Stimulated activated CD8-positive, alpha-beta memory T cell treated with anti-CD3 and anti-CD28 coated beads, Interleukin-7, amount 100 ng/mL, for 1 hour (primary cell): ENCODE data around the gene LIX1.
"Not testable (repeated sequence)": the region's sequence is repeated elsewhere in the genome, so short reads cannot be mapped to it uniquely, and the experiment has no call there.

ENCODE experiments used
- DNase-seq, 2 donors: peaks; one replicate each; pipeline ENCODE4 v3.0.0-alpha.2; 2020; ENCODE audit warnings: low read depth in 2 of 2

LIX1 gene

DNA sequence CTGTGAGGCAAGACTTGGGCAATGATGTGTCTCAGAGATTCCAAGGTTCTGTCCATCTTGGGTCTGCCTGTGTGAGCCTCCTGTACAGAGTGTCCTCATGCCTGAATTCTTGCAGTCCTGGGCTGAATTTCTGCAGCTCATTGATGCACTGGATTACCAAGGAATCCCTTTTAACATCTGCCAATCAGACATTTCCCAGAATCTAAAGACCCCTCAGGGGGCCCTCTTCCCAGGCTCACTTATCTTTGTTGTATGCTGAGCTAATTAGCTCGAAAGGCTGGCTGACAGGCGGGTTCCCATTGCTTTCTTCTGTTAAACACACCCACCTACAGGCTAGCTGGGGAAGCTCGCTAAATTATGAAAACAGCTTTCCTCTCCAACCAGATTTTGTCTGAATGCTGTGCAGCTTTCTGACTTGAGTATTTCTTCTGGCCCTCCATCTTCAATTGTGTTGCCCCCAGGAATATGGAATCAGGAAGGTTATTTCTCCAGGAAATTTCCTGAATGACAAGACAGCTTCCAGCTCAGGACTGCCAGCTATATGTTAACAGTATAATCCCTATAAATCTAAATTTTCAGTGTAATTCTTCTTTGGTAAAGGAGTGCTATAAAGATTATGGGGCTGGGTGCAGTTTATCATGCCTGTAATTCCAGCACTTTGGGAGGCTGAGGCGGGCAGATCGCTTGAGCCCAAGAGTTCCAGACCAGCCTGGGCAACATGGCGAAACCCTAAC, at the start of gene LIX1:
Gene LIX1, minus strand, starts transcription at position 91 of the 734 bp plus-strand sequence. Its CDS starts 35 bp downstream, at position 56.
- DNase-seq, result no peak

DNA sequence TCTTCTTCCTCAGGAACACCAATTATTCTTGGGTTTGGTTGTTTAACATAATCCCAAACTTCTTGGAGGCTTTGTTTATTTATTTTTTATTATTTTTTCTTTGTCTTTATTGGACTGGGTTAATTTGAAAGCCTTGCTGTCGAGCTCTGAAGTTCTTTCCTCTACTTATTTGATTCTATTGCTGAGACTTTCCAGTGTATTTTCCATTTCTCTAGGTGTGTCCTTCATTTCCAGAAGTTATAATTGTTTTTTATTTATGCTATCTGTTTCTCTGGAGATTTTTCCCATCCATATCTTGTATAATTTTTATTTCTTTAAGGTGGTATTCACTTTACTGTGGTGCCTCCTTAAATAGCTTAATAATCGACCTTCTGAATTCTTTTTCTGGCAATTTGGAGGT, 49.5 kb upstream of the LIX1 start:
- DNase-seq, result no peak

DNA sequence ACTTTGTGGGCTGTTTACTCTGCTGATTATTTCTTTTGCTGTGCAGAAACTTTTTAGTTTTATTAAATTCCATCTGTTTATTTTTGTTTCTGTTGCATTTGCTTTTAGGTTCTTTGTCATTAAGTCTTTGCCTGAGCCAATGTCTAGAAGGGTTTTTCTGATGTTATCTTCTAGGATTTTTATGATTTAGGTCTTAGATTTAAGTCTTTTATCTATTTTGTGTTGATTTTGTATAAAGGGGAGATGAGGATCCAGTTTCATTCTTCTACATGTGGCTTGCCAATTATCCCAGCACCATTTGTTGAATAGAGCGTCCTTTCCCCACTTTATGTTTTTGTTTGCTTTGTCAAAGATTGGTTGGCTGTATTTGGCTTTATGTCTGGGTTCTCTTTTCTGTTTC, 47.1 kb upstream of the LIX1 start:
- not testable (repeated sequence) for DNase-seq

DNA sequence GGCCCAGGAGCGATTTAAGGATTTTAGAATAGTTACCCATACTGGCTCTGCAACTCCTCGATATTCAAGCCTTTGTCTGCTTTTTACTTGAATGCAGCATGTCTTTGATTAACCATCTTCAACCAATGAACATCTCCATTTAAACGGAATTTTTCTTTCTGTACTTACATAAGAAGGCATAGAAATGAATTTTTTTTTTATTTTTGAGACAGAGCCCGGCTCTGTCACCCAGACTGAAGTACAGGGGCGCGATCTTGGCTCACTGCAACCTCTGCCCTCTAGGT, 41.5 kb upstream of the LIX1 start:
- DNase-seq, result no peak

DNA sequence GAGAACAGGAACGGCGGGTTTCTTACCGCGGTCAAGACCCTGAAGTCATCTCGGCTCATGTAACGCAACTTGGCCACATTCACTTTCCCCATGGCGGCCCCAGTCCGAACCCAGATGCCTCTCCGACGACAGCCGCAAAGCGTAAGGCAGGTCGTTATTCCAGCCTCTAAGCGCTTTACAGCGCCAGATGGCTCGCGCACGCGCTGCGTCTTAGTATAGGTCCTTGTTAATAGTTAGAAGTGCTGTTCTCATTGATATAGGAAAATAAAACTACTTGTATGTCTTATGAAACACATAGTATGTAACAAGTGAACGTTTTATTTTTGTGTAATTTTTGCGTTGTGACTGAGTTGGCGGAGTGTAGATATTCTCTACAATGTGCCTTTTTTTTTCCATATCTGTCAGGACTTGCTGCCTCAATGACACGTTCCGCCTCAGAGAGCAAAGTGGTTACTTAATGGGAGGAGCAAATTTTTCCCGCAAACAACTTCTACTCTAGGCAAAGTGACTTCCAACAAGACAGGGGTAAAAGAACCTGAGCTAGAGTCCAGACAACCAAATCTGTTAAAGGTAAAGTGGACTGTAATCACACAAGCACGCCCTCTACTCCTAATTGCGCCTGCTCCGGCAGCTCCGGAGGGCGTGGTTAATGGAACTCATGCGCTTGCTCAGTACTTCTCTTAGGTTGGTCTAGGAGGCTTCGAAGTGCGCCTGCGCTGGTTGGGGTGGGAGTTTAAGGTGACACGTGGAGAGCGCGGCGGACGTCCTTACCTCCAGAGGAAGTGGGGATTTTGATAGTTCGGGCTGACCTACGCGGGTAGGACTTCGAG, 40.9 kb upstream of the LIX1 start, which contains the start of gene RIOK2:
Gene RIOK2, minus strand, starts transcription at position 148 of the 830 bp plus-strand sequence. Its CDS starts 56 bp downstream, at position 92.
- peak; percentile 79 to 83 for DNase-seq

DNA sequence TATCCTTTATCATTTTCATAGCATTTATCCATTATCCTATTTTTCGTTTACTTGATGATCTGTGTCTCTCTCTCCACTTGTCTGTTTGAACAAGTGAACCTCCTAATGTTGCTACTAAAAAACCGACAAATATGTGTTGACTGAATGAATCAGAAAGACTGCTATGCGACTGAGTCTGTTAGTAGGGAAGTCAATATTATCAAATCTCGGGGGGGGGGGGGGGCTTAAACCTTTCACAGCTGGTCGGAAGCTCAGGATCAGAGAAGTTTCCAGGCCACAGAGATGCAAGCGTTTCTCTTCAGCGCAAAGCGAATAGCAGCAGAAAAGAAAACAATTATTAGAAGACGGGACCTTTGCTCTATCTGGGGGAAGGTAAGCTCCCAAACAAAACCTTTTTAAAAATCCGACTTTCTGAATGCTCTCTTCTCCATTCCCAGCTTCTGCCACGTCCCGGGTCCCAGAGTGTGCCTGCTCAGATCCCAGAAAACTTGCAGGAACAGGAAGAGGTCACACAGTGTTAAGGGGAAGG, 40.2 kb upstream of the LIX1 start:
- DNase-seq, result no peak

DNA sequence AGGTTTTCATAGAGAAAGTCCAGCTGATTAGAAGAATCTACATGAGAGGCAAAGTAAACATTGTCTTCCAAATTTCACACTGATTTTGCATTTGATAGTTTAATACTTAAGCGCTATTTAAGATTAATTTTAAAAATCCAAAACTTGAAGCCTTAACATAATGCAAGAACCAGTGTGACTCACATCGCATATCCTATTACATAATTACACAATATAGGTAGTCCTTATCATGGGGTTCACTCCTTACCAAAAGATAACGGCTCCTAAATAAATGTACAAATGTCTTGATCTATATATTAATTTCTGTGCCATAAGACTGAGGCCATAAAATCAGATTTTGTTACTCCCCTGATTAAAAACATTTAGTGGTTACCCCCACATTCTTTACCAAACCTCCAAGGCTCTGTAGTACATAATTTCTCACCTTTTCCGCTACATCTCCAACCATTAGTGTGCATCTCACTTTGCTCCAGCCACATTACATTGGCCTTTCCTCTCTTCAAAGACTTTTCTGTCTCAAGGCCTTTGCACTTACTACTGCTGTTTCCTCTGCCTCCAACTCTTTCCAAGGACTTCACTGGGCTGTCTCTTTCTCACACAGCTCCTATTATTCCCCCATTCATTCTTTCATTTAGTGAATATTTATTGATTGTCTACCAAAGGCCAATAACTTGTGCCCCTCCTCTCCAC, 39.6 kb upstream of the LIX1 start:
- no peak for DNase-seq

DNA sequence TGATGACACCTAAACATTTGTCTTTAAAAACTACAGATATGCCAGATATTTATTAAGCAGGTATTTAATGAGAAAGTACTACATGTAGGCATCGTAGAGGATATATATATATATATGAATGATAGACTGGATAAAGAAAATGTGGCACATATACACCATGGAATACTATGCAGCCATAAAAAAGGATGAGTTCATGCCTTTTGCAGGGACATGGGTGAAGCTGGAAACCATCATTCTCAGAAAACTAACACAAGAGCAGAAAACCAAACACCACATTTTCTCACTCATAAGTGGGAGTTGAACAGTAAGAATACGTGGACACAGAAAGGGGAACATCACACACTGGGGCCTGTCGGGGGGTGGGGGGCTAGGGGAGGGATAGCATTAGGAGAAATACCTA, 37.0 kb upstream of the LIX1 start:
- DNase-seq, result not testable (repeated sequence)

DNA sequence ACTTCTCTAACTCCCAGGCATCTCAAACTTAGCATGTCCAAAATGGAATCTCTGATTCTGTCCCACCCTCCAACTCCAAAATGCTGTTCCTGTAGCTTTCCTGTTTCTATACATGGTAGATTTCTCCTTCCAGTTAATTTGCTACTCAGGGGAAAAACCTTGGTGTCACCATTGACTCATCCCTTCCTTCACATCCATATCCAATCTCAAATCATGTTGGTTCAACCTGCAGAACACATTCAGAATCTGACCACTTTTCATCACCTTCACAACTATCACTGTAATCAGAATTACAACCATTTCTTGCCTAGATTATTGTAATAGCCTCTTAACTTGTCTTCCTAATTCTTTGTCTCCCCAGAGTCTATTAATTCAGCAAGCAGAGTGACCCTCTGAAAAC, 29.8 kb upstream of the LIX1 start:
- no peak for DNase-seq

DNA sequence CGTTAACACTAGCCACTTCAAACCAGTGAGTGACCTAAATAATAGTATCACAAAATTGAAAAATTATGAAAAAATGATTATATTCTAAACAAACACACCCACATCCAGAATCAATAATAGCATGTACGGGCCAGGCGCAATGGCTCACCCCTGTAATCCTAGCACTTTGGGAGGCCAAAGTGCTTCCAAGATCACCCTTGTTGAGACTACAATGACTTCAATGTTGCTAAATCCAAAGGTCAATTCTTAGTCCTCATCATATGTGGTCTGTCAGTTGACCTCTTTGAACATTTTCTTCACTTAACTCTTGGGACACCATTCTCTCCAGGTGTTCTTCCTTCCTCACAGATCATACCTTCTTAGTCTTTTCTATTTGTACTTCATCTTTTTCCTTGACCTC, 29.3 kb upstream of the LIX1 start:
- DNase-seq, result no peak

DNA sequence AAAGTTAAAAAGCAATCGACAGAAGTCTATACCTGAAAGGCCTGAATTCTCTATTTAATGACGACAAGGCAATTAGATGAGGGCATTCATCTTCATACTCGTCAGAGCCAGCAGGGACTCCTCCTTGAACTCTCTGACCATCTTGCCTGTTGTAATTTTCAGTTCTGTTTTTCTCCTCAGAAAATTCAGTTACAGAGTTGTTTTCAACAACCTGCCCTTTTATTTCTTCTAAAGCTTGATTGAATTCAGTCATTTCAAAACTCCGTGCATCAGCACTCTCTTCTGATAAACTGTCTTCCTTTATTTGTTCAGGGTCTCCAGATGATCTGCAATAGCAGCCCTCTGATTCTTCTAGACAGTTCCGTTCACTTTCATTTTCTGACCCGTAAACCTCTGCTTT, 25.0 kb upstream of the LIX1 start:
- DNase-seq, result no peak

DNA sequence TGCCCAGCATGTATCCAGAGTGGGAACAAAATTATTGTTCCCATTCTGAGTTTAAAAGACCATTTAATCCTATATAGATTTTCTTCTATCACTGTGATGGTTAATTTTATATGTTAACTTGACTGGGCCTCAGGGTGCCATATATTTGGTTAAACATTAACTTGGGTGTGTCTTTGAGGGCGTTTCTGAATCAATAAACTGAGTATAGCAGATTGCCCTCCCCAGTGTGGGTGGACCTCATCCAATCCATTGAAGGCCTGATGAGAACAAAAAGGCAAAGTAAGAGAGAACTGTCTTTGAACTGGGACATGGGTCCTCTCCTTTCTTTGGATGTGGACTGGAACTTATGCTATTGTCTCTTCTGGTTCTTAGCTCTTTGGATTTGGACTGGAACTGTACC, 23.3 kb upstream of the LIX1 start:
- no peak for DNase-seq

DNA sequence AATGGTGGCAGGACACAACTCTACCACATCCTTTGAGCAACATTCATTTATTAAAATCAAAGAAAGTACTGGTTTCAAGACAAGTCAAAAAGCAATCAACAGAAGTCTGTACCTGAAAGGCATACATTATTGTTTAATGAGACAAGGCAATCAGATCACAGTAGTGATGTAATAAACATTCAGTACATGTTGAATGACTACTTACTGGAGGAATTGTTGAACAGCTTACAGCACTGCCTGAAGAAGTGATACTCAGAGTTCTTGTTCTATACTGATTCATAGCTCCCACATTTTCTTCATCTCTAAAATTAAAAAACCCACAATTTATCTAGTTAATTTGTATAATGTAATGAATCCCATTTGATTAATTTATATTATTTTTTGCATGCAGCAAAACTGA, 22.4 kb upstream of the LIX1 start:
- no peak for DNase-seq

DNA sequence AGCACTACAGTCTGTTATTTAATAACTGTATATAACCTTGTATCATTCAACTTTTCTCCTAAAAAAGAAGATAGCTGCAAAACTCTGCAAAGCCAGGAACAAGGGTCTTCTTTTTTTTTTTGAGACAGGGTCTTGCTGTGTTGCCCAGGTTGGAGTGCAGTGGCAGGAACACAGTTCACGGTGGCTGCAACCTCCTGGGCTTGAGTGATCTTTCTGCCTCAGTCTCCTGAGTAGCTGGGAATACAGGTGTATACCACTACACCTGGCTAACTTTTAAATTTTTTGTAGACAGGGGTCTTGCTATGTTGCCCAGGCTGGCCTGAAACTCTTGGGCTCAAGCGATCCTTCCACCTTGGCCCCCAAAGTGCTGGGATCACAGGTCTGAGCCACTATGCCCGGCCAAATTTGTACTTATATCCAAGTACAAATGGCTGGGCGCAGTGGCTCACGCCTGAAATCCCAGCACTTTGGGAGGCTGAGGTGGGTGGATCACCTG, 21.4 kb upstream of the LIX1 start:
- no peak for DNase-seq

DNA sequence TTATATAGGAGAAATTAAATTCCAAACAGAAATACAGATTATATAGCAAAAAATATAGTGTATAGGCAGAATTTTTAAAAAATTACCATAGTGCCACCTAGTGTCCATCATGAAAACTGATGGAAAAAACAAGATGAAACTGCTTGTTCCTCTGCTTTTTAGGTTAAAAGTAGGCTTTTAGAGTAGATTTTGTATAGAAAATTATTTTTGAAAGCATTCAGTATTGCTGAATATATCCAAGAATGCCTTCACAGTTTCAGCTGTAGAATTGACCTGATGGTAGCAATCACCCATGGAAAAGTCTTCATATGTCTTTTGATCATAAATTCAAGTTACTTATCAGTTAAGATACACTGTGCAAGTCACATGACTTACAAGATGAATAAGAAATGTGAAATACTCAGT, 21.0 kb upstream of the LIX1 start:
- DNase-seq, result no peak

DNA sequence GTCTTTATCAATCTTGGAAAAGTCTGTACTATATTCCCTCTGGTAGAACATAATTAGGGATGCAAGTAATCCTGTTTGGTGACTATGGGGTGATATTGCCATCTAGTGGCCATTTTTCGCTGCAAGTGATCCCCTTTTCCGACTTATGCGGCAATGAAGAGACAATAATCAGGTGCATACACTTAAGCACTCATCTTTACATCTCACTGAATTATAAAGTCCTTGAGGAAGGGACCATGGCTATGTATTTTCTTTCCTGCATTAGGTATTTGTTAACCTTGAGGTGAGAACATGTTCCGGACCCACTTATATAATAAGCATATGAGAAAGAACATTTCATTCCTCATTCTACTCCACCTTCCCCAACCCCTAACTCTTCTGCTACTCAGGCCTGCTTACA, 19.6 kb upstream of the LIX1 start:
- DNase-seq, result no peak

DNA sequence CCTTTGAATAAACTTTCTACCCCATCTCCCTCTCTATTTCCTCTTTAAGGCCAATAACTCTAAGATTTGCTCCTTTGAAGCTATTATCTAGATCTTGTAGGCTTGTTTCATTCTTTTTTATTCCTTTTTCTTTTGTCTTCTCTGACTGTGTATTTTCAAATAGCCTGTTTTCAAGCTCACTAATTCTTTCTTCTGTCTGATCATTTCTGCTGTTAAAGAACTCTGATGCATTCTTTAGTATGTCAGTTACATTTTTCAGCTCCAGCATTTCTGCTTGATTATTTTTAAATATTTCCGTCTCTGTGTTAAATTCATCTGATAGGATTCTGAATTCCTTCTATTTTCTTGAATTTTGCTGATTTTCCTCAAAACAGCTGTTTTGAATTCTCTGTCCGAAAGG, 15.3 kb upstream of the LIX1 start:
- no peak for DNase-seq

DNA sequence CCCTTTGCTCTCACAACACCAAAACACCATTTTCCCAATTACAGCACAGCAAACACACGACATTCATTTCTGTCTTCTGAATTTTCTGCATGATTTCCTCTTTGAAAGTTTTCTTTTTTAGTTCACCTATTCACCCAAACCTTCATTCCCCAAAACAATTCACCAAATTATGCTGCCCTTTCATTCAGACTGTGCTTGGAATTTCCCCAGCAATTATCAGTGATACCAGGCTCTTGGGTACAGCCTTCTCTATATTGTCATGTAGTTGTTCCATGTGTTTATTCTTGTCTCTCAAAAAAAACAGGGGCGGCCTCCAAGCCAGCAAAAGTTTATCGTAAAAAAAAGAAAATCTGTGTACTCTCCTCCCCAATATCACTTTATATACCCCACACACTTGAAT, 9.0 kb upstream of the LIX1 start:
- no peak for DNase-seq

DNA sequence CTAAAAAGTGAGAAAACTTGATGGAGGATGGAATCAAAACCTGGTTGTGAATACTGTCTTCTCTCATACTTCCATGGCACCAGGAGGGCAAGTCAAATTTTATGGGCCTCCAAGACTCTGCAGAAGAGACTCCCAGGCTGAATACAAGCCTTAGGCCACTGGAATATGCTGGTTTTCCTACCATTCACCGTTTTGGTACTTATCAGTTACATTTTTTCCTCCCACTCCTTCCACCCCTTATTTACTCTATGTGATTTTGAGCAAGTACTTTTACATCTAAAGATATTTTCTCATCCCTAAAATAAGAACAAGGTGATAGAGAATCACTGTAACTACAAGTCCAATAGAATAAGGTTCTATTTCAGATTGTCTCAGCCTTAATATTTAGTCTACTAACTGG, 8.0 kb upstream of the LIX1 start:
- DNase-seq, result no peak

DNA sequence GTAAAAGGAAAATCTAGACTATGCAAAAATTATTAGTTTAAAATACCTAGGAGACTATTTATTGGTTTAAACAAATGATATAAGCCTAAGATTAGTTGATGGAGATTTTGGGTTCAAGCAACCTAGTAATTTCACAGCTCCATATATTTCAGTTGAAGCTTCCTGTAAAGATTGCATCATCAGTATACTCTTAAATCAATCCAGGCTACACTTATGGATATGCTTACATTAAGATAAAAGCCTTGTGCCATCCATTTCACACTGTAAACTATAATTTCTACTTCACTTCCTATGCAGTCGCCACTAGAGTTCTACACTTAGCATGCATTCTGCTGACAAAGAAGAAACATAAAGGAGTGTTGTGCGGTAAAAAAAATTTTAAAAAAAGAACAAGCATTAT, 7.3 kb upstream of the LIX1 start:
- no peak for DNase-seq

DNA sequence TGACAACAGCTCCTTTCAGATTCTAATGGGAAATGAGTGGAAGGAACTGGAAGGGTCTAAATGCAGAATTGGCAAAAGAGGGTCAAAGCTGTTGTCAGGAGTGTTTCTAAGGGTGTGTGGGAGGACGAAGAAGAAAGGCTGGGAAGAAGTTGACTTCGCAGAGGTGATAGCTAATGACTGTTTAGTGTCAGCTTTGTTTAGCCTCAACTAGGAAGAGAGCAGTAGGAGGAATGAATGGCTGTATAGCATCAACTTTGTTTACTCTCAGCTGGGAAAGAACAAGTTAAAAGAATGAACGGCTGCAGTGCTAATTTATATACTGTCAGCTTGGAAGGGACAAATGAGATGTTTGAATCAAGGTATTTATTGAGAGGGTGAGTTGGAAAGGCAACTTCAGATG, 5.9 kb upstream of the LIX1 start:
- DNase-seq, result no peak

DNA sequence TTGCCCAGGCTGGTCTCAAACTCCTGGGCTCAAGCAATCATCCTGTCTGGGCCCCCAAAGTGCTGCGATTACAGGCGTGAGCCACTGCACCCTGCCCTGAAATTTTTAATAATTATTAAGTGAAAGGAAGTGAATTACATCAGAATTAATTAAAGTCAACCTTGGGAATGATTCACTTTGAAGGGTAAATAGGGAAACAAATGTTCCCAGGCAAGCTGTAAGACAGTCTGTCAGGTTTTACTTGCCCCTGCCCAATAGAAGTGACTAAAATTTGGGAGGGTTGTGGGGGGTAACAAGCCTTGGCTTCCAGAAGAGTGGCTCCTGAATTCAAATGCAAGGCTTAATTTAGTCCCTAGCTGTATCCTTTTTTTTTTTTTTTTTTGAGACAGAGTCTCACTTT, 1.3 kb upstream of the LIX1 start:
- DNase-seq, result no peak
